ENCODE data around the gene EMC10. TPM values are rescaled to one million over a fixed set of nuclear protein-coding genes. Genes with fewer than 3 reads are reported as not detected.

EMC10 gene
- total and polyA plus RNA-seq, 2 of the 4 experiments (the other 2 are of a cell fraction): 11.3 to 90.9 TPM

- H2AFZ ChIP-seq (replicated peaks; ENCODE audit: low read length, poor library complexity): no peak overlapping the region
- ChIA-PET POLR2A (ENCODE audit: unreplicated experiment) (no interaction called here), CTCF (no interaction called here)
- in situ Hi-C loops (cut with MboI; ENCODE audit: low sequenced_read_pairs): no loop called here
- no peak overlapping the region for H2AK9ac ChIP-seq (replicated peaks; ENCODE audit: low read depth, low read length, poor library complexity)
- no peak overlapping the region for H2AK5ac ChIP-seq (ENCODE audit: low read depth, low read length)
- no peak overlapping the region for H2BK120ac ChIP-seq (ENCODE audit: low read depth, low read length)
- H3K56ac ChIP-seq (ENCODE audit: extremely low read depth, insufficient read depth, low read length): no peak overlapping the region
- no peak overlapping the region for H4K8ac ChIP-seq (ENCODE audit: low read depth in 2 of 2, low read length in 2 of 2)
- no peaks in the 10 kb centered on the region for H3K4me1 ChIP-seq (ENCODE audit: control insufficient read depth, insufficient read depth, low read length)
- H4K5ac ChIP-seq (ENCODE audit: low read depth, low read length): no peak overlapping the region
- H3K9me1 ChIP-seq (ENCODE audit: insufficient read depth, low read length): no peaks in the 10 kb centered on the region
- H3K9ac ChIP-seq (ENCODE audit: low read depth, low read length): no peak overlapping the region
- intact Hi-C loops (cut with micrococcal nuclease): no loop called here
- H3K36me3 ChIP-seq (ENCODE audit: control insufficient read depth, insufficient read depth, low read length): no peaks in the 10 kb centered on the region
- ATAC-seq (ENCODE audit: low read depth) (no peak), DNase-seq (no peak)
- WGBS, 2 experiments (ENCODE audit: extremely low coverage in 2 of 2, insufficient read length in 1 of 2): 84% methylated on average over 12 of the region's 17 CpGs; no CpG with 5 or more reads in 1 of the 2 experiments
- no peaks in the 10 kb centered on the region for H3K9me3 ChIP-seq (ENCODE audit: control insufficient read depth, insufficient read depth, low read length)
- dilution Hi-C loops (cut with HindIII; ENCODE audit: low sequenced_read_pairs, unreplicated experiment): no loop called here
- H2BK15ac ChIP-seq (ENCODE audit: low read depth, low read length): no peak overlapping the region
- no peaks in the 10 kb centered on the region for H3K79me1 ChIP-seq (ENCODE audit: low read depth in 1 of 2, low read length in 2 of 2)
- no peak overlapping the region for H3K4me3 ChIP-seq (ENCODE audit: insufficient read depth, low read depth, low read length)
- no peak overlapping the region for H2BK5ac ChIP-seq (ENCODE audit: low read depth, low read length, poor library complexity, severe bottlenecking)
- no peak overlapping the region for H2BK20ac ChIP-seq (ENCODE audit: low read depth, low read length)
- no peak overlapping the region for H3K23ac ChIP-seq (ENCODE audit: low read depth, low read length)
- H3K18ac ChIP-seq (ENCODE audit: low read depth, low read length): no peak overlapping the region
- BruUV-seq (replicated peaks): no TSS peak
- no peak overlapping the region for H3K14ac ChIP-seq (replicated peaks; ENCODE audit: low read depth, low read length)
- no peaks in the 10 kb centered on the region for H3K27me3 ChIP-seq (ENCODE audit: control insufficient read depth, insufficient read depth, low read length)
- TF ChIP-seq BHLHE40 (IDR thresholded peaks at IDR 0.05; ENCODE audit: low read depth, low read length) (no peak), RFX5 (IDR thresholded peaks at IDR 0.05; ENCODE audit: low read depth, low read length) (no peak), CHD1 (IDR thresholded peaks at IDR 0.05; ENCODE audit: low read depth, low read length) (no peak), MAZ (IDR thresholded peaks at IDR 0.05; ENCODE audit: borderline replicate concordance, low read depth, low read length) (no peak), RCOR1 (IDR thresholded peaks at IDR 0.05; ENCODE audit: insufficient replicate concordance, low read length) (no peak), NFE2L2 (IDR thresholded peaks at IDR 0.05; ENCODE audit: low read depth, low read length) (no peak), MXI1 (IDR thresholded peaks at IDR 0.05; ENCODE audit: borderline replicate concordance, low read depth, low read length) (no peak), POLR2A (IDR thresholded peaks at IDR 0.05; ENCODE audit: low read depth, low read length) (no peak), RAD21 (IDR thresholded peaks at IDR 0.05; ENCODE audit: low read length) (no peak), FOS (IDR thresholded peaks at IDR 0.05; ENCODE audit: low read depth, low read length) (no peak), CEBPB (IDR thresholded peaks at IDR 0.05; ENCODE audit: low read depth, low read length) (no peak), SMC3 (IDR thresholded peaks at IDR 0.05; ENCODE audit: low read depth, low read length) (no peak), CTCF (conservative IDR thresholded peaks at IDR 0.05; ENCODE audit: low read depth, low read length) (no peak)
- H3K4me2 ChIP-seq (ENCODE audit: low read depth, low read length): no peak overlapping the region
- H3K27ac ChIP-seq (ENCODE audit: insufficient read depth, low read length): no peak overlapping the region
- no peak overlapping the region for H3K4ac ChIP-seq (ENCODE audit: low read depth, low read length)
- H4K91ac ChIP-seq (ENCODE audit: insufficient read depth, low read depth, low read length): no peak overlapping the region
- no peaks in the 10 kb centered on the region for H4K20me1 ChIP-seq (ENCODE audit: insufficient read depth, low read length)
Measured at GRCh38 chr19:50520822-50521465, 44.6 kb downstream of the EMC10 start.

All from IMR-90 (cell line).